ENCODE measurements around the gene CCDC178.

The CCDC178 gene

DNA sequence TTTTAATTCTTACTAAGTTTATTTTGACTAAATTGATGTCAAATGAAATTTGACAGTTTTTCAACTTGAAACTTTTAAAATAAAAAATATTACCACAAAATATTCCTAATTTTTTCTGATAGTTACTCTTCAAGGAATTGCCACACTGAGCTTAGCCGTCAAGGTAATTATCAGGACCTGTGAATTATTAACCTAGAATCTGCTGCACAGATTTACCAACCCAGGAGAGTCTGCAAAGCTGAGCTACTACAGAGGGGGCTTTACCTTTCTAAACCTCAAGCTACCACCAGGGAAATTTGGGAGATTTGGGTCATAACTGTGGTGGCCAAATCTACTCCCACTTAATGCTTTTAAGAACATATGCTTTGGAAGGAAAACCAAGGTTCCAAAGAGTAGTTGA, 324.6 kb downstream of the CCDC178 start:
- DNase-seq, result no peak

- DNase-seq, result no peak
These were observed 325.0 kb downstream of the CCDC178 start for GRCh38 chr18:33115476-33115875.

- DNase-seq, result no peak
These were observed 325.8 kb downstream of the CCDC178 start for GRCh38 chr18:33114749-33115148.

GRCh38 chr18:33113416-33113815, 327.1 kb downstream of the CCDC178 start:
- DNase-seq, result no peak

- no peak for DNase-seq
These were observed 333.0 kb downstream of the CCDC178 start for GRCh38 chr18:33107511-33107910.

- DNase-seq, result no peak
These were observed 339.2 kb downstream of the CCDC178 start for GRCh38 chr18:33101316-33101715.

DNA sequence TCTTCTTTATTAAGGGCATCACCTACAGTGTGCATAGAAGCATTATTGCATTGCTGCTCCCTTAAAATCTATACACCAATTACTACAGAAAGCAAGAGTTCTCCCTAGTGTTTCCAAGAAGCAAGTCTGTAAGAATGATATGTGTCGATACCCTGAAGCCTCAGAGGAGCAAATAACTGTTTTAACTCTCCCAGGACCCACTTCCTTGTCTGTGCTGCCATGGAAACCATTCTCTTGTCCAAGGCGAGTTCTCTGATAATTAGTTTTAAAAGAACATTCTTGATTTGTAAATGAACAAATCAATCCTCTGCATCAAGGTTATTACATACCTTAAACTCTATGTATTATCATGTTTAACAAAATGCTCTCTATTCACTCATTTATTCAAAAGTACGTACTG, 340.9 kb downstream of the CCDC178 start:
- no peak for DNase-seq

GRCh38 chr18:33097126-33097525, 343.4 kb downstream of the CCDC178 start:
- DNase-seq, result no peak

DNA sequence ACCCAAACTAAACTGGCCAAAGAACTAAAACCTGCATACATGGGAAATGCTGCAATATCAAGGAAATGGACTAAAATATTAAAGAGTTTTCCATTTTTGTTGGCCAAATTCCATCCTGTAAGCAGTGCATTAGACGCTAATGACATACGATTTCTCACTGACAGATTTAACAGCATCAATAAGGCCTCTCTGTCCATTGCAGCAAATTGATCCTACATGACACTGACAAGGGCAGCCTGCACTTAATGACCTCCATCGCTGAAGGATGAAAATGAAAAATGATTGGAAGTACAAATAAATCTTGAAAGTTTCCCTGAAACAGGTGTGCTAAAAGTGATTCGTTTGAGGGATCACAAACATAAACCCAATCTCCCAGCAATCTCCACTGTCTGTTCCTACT, 350.1 kb downstream of the CCDC178 start:
- DNase-seq, result no peak

DNA sequence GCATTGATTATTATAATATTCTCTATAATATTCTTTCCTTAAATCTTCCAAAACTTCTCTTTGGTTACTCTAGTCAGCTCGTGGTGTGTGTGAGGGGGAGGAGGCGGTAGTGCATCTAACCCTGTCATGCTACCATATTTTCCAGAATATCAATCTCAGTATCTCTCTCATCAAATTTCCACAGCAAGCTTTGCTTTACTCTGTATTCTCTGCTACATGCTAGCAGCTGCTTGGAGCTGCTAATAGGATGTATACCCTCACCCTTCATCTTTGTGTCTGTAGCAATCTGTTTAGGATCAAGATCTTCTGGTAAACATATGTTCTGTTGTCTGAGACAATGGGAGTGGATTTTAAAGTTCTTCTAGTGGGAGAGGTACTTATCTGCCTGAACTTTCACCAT, 363.9 kb downstream of the CCDC178 start:
- DNase-seq, result no peak

GRCh38 chr18:33074125-33074524, 366.4 kb downstream of the CCDC178 start:
- no peak for DNase-seq

GRCh38 chr18:33062834-33063364, 377.6 kb downstream of the CCDC178 start:
- no peak for DNase-seq

DNA sequence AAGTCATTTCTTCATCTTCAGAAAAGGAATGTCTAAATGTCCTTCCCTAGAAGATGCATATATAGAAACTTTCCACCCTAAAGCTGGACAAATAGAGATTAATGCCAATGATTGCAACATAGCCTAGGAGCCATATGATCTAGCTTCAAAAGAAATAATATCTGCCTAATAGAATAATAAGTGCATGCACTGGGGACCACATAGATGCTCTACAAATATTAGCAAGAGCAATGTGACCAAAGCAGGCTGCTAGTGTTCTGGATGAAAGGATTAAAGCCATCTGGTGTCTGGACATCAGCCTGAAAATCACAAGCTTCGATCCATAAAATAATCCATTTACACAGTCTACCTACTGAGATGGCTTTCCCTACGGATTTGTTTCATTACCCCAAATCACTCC, 387.6 kb downstream of the CCDC178 start:
- DNase-seq, result no peak

- DNase-seq, result no peak
These were observed 389.1 kb downstream of the CCDC178 start for GRCh38 chr18:33051407-33051806.

DNA sequence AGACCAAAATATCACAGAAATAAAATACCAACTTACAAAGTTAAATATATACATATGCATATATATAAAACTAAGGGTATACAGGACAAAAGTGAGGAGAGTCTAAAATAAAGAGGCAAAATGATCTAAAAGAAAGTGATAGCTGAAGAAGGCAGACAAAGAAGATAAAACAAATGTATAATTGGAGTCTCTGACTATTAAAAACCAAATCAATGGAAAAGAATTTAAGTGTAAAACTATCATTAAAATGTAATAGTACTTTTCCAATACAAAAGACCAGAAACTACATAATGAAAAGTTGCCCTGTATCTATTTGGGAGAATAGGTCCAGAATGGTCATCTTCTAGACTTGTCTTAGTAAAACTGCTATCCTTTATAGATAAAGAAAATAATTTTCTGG, 400.3 kb downstream of the CCDC178 start:
- no peak for DNase-seq

DNA sequence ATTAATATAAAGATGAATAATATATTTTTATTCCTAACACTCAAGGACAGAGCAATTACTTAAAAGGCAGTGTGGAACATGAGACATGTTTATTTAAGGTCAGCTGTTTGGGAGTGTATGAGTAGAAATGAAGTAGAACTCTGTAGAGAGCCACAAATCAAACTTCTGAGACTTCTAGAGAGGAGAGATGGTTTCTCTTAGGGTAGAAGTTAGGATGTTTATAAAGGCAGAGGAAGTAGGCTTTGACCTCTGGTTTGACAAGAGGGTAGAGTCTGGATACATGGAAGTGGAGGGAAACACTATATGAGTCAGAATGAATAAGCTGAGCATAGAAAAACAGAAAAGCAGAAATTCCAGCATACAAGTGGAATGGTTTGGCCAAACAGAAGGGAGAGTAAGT, 405.6 kb downstream of the CCDC178 start:
- no peak for DNase-seq

GRCh38 chr18:33034212-33034611, 406.3 kb downstream of the CCDC178 start:
- DNase-seq, result no peak

DNA sequence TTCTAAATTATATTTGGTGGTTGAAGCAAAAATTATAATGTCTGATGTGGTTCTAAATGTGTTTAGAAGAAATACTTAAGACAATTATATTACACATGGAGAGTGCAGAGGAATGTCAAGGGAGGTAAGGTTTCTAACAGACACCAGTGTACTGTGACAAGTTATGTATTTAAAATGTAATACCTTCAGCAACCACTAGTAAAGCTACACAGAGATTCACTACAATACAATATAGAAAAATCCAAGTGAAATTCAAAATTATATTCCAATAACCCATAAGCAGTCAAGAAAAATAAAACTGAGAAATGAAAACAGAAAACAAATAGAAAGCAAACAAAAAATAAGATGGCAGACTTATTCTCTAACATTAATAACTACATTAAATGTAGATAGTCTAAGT, 418.2 kb downstream of the CCDC178 start:
- DNase-seq, result no peak

- DNase-seq, result no peak
These were observed 419.6 kb downstream of the CCDC178 start for GRCh38 chr18:33020877-33021276.

DNA sequence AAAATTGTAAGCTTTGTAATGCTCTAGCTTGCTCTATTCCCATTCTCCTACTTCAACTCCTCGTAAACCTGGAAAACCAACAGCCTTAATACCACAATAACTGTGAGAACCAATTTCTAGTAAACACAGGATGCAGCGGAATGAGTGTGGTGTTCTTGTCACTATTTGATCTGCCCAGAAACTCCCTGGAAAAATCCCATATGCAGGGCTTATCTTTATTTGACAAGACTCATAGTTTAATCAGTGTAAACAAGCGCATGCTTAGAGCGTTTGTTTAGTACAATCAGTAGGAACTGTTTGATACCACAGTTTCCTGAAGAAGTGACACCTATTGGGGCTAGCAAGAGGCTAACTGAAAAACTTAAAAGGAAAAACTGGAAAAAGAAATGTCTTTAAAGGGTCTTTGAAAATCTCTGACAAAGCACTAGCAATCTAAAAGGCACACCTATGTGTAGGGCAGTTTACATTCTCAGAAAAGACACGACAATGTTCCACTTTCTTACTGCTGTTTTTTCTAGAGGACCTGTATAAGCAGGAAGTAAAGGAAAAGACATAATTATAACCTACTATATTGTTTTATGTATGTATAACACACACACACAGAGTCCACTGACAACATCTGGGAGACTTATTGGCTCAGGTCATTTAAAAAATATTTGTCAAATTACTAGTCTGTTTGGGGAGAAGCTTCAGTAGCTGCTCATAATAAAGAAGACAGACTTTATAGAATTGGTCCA, 426.3 kb downstream of the CCDC178 start:
- DNase-seq, result no peak

DNA sequence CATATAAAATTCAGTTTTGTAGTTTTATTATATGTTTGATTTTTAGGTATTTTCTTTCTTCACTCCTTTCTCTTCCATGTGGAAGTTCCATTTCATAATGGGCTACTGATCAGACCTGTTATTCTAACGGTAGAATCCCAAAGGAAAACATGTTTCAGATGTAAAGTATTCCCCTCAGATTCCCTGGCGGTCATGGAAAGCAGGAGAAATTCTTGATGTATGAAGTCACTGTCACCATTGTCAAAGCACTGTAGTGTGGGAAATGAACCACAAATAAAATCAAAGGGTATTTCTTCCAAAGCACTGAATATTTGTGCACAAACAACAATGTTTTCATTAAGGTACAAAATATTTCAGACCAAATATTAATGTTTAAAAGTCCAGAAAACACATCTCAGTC, 430.4 kb downstream of the CCDC178 start:
- DNase-seq, result no peak

GRCh38 chr18:32998921-32999320, 441.6 kb downstream of the CCDC178 start:
- no peak for DNase-seq

- no peak for DNase-seq
These were observed 442.2 kb downstream of the CCDC178 start for GRCh38 chr18:32998285-32998684.

- DNase-seq, result no peak
These were observed 456.8 kb downstream of the CCDC178 start for GRCh38 chr18:32983721-32984120.

DNA sequence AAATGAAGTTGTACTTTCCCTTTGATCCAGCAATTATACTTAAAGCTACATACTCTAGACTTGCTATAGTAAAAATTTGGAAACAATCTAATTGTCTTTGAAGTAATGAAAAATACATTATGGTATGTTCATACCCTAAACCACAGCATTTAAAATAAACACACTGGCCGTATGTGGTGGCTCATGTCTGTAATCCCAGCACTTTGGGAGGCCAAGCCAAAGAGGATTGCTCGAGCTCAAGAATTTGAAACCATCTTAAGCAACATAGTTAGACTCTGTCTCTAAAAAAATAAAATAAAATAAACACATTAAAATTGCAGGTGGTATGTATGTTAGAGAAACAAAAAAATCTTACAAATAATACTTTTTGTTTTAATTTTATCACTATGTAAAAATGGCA, 459.6 kb downstream of the CCDC178 start:
- no peak for DNase-seq
